Pons (tissue), 1 donor: ENCODE data around the gene TSPAN31.
A peak's percentile ranks its signal among the peaks of the same experiment; 100 is the strongest.

Experiments
- DNase-seq: peaks from one replicate; pipeline ENCODE4 v3.0.0-alpha.2; 2016; ENCODE audit warnings: low spot score

Gene TSPAN31

GRCh38 chr12:57735952-57736740, 8.7 kb upstream of the TSPAN31 start:
- no peak for DNase-seq

DNA sequence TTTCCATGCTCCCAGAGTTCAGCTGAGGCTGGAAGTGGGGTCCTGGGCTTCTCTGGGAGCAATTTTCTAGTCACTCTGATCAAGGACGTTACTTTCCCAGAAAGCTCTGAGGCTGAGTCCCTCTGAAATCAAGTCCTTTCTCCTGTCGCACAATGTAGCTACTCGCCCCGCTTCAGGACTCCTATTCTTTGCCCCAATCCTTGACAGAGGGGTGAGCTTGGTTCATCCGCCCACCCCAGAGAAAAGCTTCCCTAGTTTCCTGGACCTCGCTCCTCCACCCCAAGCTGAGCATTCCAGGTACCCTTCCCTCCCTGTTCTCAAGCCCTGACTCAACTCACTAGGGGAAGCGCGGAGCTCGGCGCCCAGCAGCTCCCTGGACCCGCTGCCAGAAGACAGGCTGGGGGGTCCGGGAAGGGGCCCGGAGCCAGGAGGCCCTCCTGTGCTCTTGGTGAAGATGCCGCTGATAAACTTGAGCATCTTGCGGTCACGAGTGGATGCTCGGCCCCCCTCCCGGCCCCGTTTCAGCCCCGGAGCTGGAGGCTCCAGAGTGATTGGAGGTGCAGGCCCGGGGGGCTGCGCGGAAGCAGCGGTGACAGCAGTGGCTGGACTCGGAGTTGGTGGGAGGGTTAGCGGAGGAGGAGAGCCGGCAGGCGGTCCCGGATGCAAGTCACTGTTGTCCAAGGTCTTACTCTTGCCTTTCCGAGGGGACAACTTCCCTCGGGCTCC, 7.9 kb upstream of the TSPAN31 start:
- DNase-seq, result no peak

DNA sequence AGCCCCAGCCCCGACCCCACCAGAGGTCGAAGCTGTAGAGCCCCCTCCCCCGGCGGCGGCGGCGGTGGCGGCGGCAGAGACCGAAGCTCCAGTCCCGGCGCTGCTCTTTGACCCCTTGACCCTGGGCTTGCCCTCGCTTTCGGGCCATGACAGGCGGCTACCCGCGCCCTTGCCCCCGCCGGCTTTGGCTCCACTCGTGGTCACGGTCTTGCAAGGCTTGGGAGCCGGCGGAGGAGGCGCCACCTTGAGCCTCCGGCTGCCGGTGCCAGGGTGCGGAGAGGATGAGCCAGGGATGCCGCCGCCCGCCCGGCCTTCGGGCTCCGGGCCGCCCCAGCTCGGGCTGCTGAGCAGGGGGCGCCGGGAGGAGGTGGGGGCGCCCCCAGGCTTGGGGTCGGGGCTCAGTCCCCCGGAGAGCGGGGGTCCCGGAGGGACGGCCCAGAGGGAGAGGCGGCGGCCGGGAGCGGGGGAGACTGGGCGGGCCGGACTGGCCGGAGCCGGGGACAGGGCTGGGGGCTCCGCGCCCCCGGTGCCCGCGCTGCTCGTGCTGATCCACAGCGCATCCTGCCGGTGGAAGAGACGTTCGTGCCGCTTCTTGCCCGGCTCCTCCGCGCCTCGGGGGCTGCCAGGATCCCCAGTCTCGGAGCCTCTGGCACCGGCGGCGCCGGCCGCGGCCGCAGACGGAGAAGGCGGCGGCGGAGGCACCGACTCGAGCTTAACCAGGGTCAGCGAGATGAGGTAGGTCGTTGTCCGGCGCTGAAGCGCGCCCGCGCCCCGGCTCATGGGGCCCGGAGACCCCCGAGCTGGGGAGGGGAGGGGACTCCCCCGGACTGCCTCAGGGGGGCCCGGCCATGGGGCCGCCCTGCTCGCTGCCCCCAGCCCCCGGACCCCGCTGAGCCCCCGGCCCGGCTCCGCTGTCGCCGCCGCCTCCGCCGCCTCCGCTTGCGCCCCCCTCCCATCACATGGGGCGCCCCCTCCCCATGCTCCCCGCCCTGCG, 7.1 kb upstream of the TSPAN31 start:
- DNase-seq, result no peak

GRCh38 chr12:57738661-57739237, 6.1 kb upstream of the TSPAN31 start, which contains the start of gene AGAP2:
Gene AGAP2 (minus strand): TSS chr12:57738742. CDS start chr12:57738246, 496 bp downstream.
- DNase-seq, result no peak

DNA sequence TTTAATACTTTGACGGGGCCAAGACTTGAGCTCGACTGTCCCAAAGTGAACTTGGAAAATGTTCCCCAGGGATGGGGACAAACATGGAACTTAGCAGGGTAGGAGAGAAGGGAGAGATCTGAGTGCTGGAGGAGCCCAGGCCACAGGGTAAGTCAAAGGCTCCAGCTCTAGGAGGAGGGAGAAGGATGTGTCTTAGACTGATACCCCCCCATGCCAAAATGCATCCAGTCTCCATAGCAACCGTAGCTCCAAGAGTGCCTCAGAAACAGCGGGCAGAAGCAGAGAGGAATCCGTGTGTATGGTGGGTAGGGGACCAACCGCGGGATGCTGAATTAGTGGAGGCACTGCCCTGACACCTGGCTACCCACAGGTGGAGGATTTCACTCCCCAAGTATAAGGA, 5.5 kb upstream of the TSPAN31 start:
- DNase-seq, result no peak

DNA sequence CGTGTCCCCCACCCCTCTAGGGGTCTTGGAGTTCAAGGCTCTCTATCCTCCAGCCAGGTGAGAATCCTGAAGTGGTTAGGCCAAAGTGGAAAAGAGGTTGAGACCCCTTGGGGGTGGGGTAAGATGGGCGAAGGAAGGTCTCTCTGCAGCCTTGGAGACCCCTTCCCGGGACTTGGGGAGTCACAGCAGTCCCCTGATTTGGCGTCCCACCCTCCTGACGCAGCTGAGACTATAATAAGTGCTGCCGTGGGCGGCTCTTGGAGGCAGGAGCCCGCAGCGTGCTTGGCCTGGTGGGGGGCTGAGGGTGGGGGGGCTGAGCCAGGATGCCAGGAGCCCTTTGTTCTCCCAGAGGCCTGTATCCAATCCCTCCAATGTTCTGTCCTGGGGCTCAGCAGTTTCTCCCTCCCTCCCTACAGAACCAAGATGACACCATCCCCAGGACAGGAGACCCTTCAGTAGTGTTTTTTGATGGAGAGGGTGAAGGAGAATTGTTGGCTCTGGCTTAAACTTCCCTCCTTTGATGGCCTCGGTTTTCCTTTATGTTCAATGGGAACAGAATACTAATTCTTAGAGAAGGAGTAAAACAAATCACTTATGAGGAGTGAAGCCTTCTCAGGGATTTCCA, 4.8 kb upstream of the TSPAN31 start:
- DNase-seq, result no peak

- DNase-seq, result no peak
These were observed 4.0 kb upstream of the TSPAN31 start for GRCh38 chr12:57740656-57741412.

DNA sequence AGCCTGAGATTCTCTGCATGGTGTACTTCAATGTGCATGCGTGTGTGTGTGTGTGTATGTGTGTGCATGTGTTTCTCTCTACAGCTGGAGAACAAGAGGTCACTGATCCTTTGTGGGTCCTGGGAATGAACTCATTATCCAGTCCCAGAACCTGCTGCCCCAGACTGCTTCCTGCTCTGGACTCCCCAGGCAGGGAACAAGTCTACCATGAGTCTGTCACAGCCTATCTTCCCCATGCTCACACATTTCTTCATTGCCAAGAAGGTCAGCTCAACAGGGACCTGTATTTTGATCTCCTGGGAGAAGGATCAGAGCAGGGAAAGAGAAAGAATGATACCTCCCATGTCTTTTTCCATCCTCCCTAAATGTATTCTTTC, 3.4 kb upstream of the TSPAN31 start:
- no peak for DNase-seq

DNA sequence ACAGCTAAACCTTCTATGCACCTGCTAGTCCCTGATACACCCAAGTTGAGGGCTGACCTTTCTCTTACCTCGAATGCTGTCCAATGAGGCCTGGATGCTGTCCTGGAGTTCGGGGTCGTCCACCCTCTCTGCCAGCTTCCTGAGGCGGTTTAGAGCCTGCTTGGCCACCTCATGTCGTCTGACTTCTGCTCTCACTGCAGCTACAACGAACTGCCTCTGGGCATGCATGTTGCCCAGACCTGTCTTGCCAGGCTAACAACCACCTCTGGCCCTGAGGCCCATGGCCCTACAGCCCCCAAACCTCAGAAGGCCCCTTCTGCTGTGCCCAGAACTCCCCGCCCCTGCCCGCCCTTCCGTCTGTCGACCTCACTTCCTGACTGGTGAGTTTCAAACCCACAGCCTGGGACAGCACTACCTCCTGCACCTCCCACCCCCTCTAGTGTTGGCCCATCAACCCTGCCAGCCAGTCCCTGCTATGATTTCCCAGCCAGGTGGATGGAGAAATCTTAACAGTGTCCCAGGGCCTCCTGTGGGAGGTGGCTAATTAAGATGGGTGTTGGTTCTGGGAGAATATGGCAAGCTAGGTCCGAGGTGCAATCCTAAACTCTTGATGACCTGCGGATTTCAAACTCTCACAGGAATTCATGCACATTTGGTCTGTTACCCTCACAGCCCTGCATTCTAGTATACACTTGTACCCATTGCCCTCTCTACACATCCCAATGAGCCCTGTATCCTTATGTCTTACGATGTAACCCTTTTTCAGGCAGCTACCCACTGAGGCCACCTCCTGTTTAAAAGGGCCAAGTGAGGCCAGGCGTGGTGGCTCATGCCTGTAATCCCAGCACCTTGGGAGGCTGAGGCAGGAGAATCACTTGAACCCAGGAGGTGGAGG, 2.7 kb upstream of the TSPAN31 start:
- DNase-seq, result no peak

GRCh38 chr12:57743769-57744168, 1.1 kb upstream of the TSPAN31 start:
- DNase-seq, result no peak

DNA sequence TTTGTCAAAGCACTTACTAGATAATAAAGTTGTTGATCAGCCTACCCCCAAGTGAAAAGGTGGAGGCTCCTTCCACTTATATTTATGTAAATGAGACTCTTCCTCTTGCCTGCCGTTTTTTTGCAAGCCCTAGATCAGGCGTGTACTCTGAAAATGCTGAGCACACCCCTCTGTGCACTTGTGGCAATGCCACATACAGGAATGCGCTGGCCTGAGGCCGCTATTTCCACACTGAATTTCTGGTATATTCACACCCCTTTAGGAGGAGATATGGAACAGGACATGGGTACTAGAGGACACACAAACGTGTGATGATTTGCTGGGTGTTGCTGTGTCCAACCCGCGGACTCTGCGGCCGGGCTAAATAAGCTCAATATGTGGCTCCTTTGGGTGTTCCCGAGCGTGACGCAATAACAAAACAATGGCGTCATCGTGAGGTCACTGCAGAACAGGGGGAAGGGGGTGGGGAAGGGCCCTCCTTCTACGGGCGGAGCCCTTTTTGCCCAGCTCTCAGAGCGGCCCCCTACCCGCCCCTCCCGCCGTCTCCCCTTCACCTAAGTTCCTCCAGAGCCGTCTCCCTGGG, 554 bp upstream of the TSPAN31 start:
- no peak for DNase-seq

DNA sequence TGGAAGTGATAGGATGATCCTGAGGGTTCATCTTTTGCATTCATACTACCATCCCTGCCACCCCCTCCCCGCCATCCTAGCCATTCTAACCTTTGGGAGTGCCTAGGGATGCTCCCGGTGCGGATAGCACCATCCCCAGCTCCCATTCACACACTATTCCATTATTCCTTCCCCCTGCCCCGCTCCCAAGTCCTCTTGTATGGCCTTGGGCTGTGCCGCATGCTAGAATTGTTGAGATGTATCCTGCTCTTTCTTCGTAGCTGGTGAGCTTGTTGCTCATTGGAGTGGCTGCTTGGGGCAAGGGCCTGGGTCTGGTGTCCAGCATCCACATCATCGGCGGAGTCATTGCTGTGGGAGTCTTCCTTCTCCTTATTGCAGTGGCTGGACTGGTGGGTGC, 644 bp downstream of the TSPAN31 start:
- no peak for DNase-seq

- DNase-seq, result no peak
These were observed 1.2 kb downstream of the TSPAN31 start for GRCh38 chr12:57746025-57746424.

DNA sequence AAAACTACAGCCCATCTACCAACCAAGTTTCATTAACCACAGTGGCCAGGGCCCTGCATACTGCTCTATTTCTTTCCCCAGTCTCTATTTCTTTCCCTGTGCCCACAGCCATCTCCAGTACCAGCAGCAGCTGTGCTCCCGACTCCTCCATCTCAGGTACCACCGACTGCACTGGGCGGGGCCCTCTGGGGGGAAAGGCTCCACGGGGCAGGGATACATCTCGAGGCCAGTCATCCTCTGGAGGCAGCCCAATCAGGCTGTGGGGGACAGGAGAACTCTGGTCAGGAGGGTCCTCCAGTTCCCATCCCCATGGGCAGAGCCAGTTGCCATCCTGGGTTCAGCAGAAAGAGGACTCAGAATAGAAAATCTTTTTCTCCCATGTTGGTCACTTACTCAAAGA, 4.2 kb downstream of the TSPAN31 start:
- DNase-seq, result no peak

GRCh38 chr12:57750561-57751431, 6.0 kb downstream of the TSPAN31 start:
- no peak for DNase-seq

- DNase-seq, result no peak
These were observed 6.6 kb downstream of the TSPAN31 start for GRCh38 chr12:57751432-57751787.

GRCh38 chr12:57751788-57752667, 7.2 kb downstream of the TSPAN31 start, which contains the start of gene CDK4:
Gene CDK4 (minus strand): TSS chr12:57752310. CDS start chr12:57751717, 593 bp downstream.
- peak; percentile 99 for DNase-seq
